ENCODE data around the gene UNG.
"Not testable (repeated sequence)": the region's sequence is repeated elsewhere in the genome, so short reads cannot be mapped to it uniquely, and the experiment has no call there.

The UNG gene

GRCh38 chr12:109125791-109126190 lies 28.4 kb downstream of the UNG start:
- DNase-seq = no peak

GRCh38 chr12:109126784-109127183 lies 29.4 kb downstream of the UNG start:
- no peak for DNase-seq

GRCh38 chr12:109127533-109128242 lies 30.3 kb downstream of the UNG start:
- DNase-seq = no peak

- DNase-seq = no peak
These were observed 33.1 kb downstream of the UNG start for GRCh38 chr12:109130297-109131153.

- DNase-seq = no peak
These were observed 34.0 kb downstream of the UNG start for GRCh38 chr12:109131154-109132050.

- DNase-seq = no peak
These were observed 37.0 kb downstream of the UNG start for GRCh38 chr12:109134186-109134917.

GRCh38 chr12:109137055-109137454 lies 39.7 kb downstream of the UNG start:
- DNase-seq = no peak

GRCh38 chr12:109139360-109139759 lies 42.0 kb downstream of the UNG start:
- no peak for DNase-seq

- no peak for DNase-seq
These were observed 42.4 kb downstream of the UNG start for GRCh38 chr12:109139791-109140190.

GRCh38 chr12:109140560-109140959 lies 43.2 kb downstream of the UNG start:
- no peak for DNase-seq

- DNase-seq = no peak
These were observed 46.8 kb downstream of the UNG start for GRCh38 chr12:109144224-109144623.

- DNase-seq = not testable (repeated sequence)
These were observed 49.7 kb downstream of the UNG start for GRCh38 chr12:109147126-109147525.

- DNase-seq = no peak
These were observed 50.6 kb downstream of the UNG start for GRCh38 chr12:109147954-109148353.

- no peak for DNase-seq
These were observed 52.8 kb downstream of the UNG start for GRCh38 chr12:109150124-109150640.

- DNase-seq = no peak
These were observed 54.1 kb downstream of the UNG start for GRCh38 chr12:109151457-109151856.

GRCh38 chr12:109153821-109154441 lies 56.5 kb downstream of the UNG start:
- DNase-seq = no peak

- peak; percentile 42 for DNase-seq
These were observed 57.3 kb downstream of the UNG start for GRCh38 chr12:109154451-109155438.

- DNase-seq = no peak
These were observed 58.6 kb downstream of the UNG start for GRCh38 chr12:109156036-109156435.

- DNase-seq = no peak
These were observed 59.2 kb downstream of the UNG start for GRCh38 chr12:109156586-109156985.

GRCh38 chr12:109157986-109158385 lies 60.6 kb downstream of the UNG start:
- no peak for DNase-seq

All from NCI-H526 treated with DMSO at 0.1 percent for 48 hours (cell line).